C4-2B (cell line): ENCODE results near the gene SPATA24.
A peak's percentile ranks its signal among the peaks of the same experiment; 100 is the strongest.

Experiments
- H3K27ac ChIP-seq: fragments of 450-650 bp; 2 replicates; pipeline ENCODE4 v1.5.1; 2017
- CTCF ChIP-seq: fragments of 450-650 bp; conservative IDR thresholded peaks from 2 replicates; pipeline ENCODE4 v1.5.1; 2017; ENCODE audit warnings: mild to moderate bottlenecking
- ZFX ChIP-seq: fragments of 450-650 bp; IDR thresholded peaks from 2 replicates; pipeline ENCODE4 v1.6.1; 2017

Gene SPATA24

GRCh38 chr5:139382807-139383206 lies 21.1 kb downstream of the SPATA24 start:
- peak overlapping the region; percentile 13 for H3K27ac ChIP-seq
- TF ChIP-seq ZFX, result no peak
- no peak for TF ChIP-seq CTCF

- no peak for TF ChIP-seq ZFX
- TF ChIP-seq CTCF, result no peak
- peak overlapping the region; percentile 13 for H3K27ac ChIP-seq
Observed at GRCh38 chr5:139381837-139382761, 21.8 kb downstream of the SPATA24 start.

- H3K27ac ChIP-seq, result no peak overlapping the region
- no peak for TF ChIP-seq ZFX
- TF ChIP-seq CTCF, result no peak
Observed at GRCh38 chr5:139379626-139380449, 24.1 kb downstream of the SPATA24 start.

GRCh38 chr5:139378941-139379361 lies 24.9 kb downstream of the SPATA24 start:
- TF ChIP-seq ZFX, result no peak
- H3K27ac ChIP-seq, result no peak overlapping the region

- TF ChIP-seq ZFX (no peak), CTCF (no peak)
- H3K27ac ChIP-seq, result no peak overlapping the region
Observed at GRCh38 chr5:139378101-139378825, 25.6 kb downstream of the SPATA24 start.

- H3K27ac ChIP-seq, result no peak overlapping the region
- no peak for TF ChIP-seq CTCF
- TF ChIP-seq ZFX, result no peak
Observed at GRCh38 chr5:139377226-139377625, 26.7 kb downstream of the SPATA24 start.

- no peak for TF ChIP-seq ZFX
- no peak overlapping the region for H3K27ac ChIP-seq
Observed at GRCh38 chr5:139376364-139376763, 27.5 kb downstream of the SPATA24 start.

GRCh38 chr5:139374909-139375308 lies 29.0 kb downstream of the SPATA24 start:
- TF ChIP-seq ZFX (no peak), CTCF (no peak)
- H3K27ac ChIP-seq, result peak overlapping the region; percentile 84
